Adrenal gland (tissue), 12 donors: ENCODE measurements around the gene STAU1. TPM values are rescaled to one million over a fixed set of nuclear protein-coding genes. Genes with fewer than 3 reads are reported as not detected.

Experiments used
- DNase-seq, 7 donors: peaks; one replicate each; pipeline ENCODE4 v3.0.0-alpha.2; 2019 to 2020
- H3K27ac ChIP-seq, 5 donors: fragments of 200-600 bp; sonication (generic) in 4 of 5; 1 replicate in 3 of 5; 2 replicates in 2 of 5; pipeline versions ENCODE4 v1.5.1 to v1.8.0; 2016 to 2020; ENCODE audit warnings: mild to moderate bottlenecking in 1 of 5
- H3K27me3 ChIP-seq: fragments of 200-600 bp; 2 replicates; pipeline ENCODE4 v1.8.0; 2021
- H3K36me3 ChIP-seq, 2 donors: fragments of 200-600 bp; replicated peaks in 1 of 2; 1 replicate in 1 of 2; 2 replicates in 1 of 2; pipeline versions ENCODE4 v1.5.1 to v1.8.0; 2018 to 2022
- H3K4me1 ChIP-seq, 2 donors: fragments of 200-600 bp; replicated peaks in 1 of 2; 1 replicate in 1 of 2; 2 replicates in 1 of 2; pipeline versions ENCODE4 v1.5.1 to v1.8.0; 2018 to 2021
- H3K4me3 ChIP-seq, 4 donors: fragments of 200-600 bp; sonication (generic) in 3 of 4; one replicate each; pipeline ENCODE4 v1.5.1; 2016 to 2018
- H3K9me3 ChIP-seq, 3 donors: fragments of 200-600 bp; sonication (generic) in 1 of 3; replicated peaks in 1 of 3; 1 replicate in 2 of 3; 2 replicates in 1 of 3; pipeline versions ENCODE4 v1.5.1 to v1.8.0; 2016 to 2021
- CTCF ChIP-seq, 6 experiments: fragments of 450-650 bp in 4 of 6; fragments of 200-600 bp in 2 of 6; sonication (generic) in 1 of 6; IDR thresholded peaks; 1 replicate in 5 of 6; 2 replicates in 1 of 6; pipeline versions ENCODE4 v1.5.1 to v1.8.0; 2016 to 2021; ENCODE audit warnings: antibody characterized with exemption in 6 of 6, mild to moderate bottlenecking in 2 of 6, moderate library complexity in 1 of 6
- POLR2A ChIP-seq, 2 donors: fragments of 450-650 bp; IDR thresholded peaks; one replicate each; pipeline ENCODE4 v1.6.1; 2017; ENCODE audit warnings: antibody characterized with exemption in 2 of 2, mild to moderate bottlenecking in 2 of 2, moderate library complexity in 1 of 2
- WGBS, 4 donors: extraction: QIAGEN DNeasy Blood & Tissue Kit in 2 of 4; methylation state at CpG; one replicate each; pipeline versions ENCODE4 v1.1.5 to v1.1.7; 2013 to 2017; 5-methylcytosine and 5-hydroxymethylcytosine counted together
- intact Hi-C, 2 donors: fragments of 100-400 bp; cut with DNase I; formaldehyde crosslinking; loops; one replicate each; pipeline versions ENCODE4 v1.14.1 to v1.15.0; 2022 to 2023
- polyA plus RNA-seq, 3 donors: library from polyadenylated mRNA; stranded (reverse); fragments of 200-250 nt in 2 of 3; fragments of 350-450 nt in 1 of 3; fragmentation: Illumina TruSeq in 1 of 3; extraction: RNeasy Lipid Tissue Mini Kit (QIAGEN cat#74804) in 1 of 3; gene quantifications; one replicate each; pipeline ENCODE4 v1.2.3, GENCODE V29; 2013 to 2014
- total RNA-seq, 9 donors: library from RNA; depleted of rRNA in 4 of 9; stranded (reverse); fragments of >200 nt in 4 of 9; fragments of 120-200 nt in 1 of 9; fragmentation: NEBNext Ultra II Directional in 1 of 9; extraction: Animal tissue kit (Norgen Biotek cat#: 25700) in 1 of 9; gene quantifications; one replicate each; pipeline versions ENCODE4 v1.1.0 to v1.2.4, GENCODE V29; 2013 to 2023
- donor health status: healthy with polysubstance abuse.
- donor health status: Bipolar disorder and iron deficiency.
- donor health status: DM: yes; HTN: yes; CAD: no.
- donor health status: DM: no; HTN: no; CAD: no.
- donor health status: DM: no; HTN: no; CAD: no.
- donor health status: DM: yes; HTN: yes; CAD: no.

The STAU1 gene
- total and polyA plus RNA-seq, 12 donors = 23.2 to 123 (median 79.6) TPM

- Histone ChIP-seq H3K27me3 (no peaks in the 10 kb centered on the region), H3K4me3 (no peak overlapping the region), H3K9me3 (no peaks in the 10 kb centered on the region), H3K36me3 (no peaks in the 10 kb centered on the region), H3K27ac (peak overlapping the region in 1 of 5 donors; percentile 26), H3K4me1 (peaks cover 7 to 49% of the 10 kb centered on the region in 2 donors)
- DNase-seq = no peak
- WGBS, 4 donors = 22 to 27% (median 24%) methylated on average over 1 of the region's 1 CpG
- no peak for TF ChIP-seq CTCF (IDR thresholded peaks at IDR 0.05)
- no peak for TF ChIP-seq POLR2A (IDR thresholded peaks at IDR 0.05)
- intact Hi-C loops = no loop called here
These were observed 8.5 kb downstream of the STAU1 start for GRCh38 chr20:49179368-49180277.

- Histone ChIP-seq H3K9me3 (no peaks in the 10 kb centered on the region), H3K36me3 (no peaks in the 10 kb centered on the region), H3K4me3 (no peak overlapping the region), H3K27ac (no peak overlapping the region), H3K27me3 (no peaks in the 10 kb centered on the region), H3K4me1 (peaks cover under 1 to 1% of the 10 kb centered on the region in 2 donors)
- WGBS, 4 donors = 92 to 98% (median 95%) methylated on average over 6 of the region's 6 CpGs
- intact Hi-C loops = no loop called here
- no peak for TF ChIP-seq POLR2A (IDR thresholded peaks at IDR 0.05)
- TF ChIP-seq CTCF (IDR thresholded peaks at IDR 0.05) = no peak
- DNase-seq = no peak
These were observed 14.0 kb downstream of the STAU1 start for GRCh38 chr20:49174183-49174582.

GRCh38 chr20:49172413-49172812 is 15.7 kb downstream of the STAU1 start:
- no peak for DNase-seq
- H3K27ac ChIP-seq = no peak overlapping the region
- WGBS, 4 donors = 32 to 56% (median 41%) methylated on average over 1 of the region's 1 CpG
- H3K4me3 ChIP-seq = no peak overlapping the region
- no peak for TF ChIP-seq POLR2A (IDR thresholded peaks at IDR 0.05)
- TF ChIP-seq CTCF (IDR thresholded peaks at IDR 0.05) = no peak
- no peaks in the 10 kb centered on the region for H3K9me3 ChIP-seq
- no peaks in the 10 kb centered on the region for H3K27me3 ChIP-seq
- intact Hi-C loops = no loop called here
- no peaks in the 10 kb centered on the region for H3K36me3 ChIP-seq
- peaks cover 9 to 11% of the 10 kb centered on the region in 2 donors for H3K4me1 ChIP-seq

- H3K4me3 ChIP-seq = no peak overlapping the region
- no peaks in the 10 kb centered on the region for H3K9me3 ChIP-seq
- DNase-seq = peak in 3 of 7 donors; percentile 20 to 43 (median 40)
- H3K4me1 ChIP-seq = peaks cover 9 to 16% of the 10 kb centered on the region in 2 donors
- no peak for TF ChIP-seq CTCF (IDR thresholded peaks at IDR 0.05)
- TF ChIP-seq POLR2A (IDR thresholded peaks at IDR 0.05) = no peak
- no peaks in the 10 kb centered on the region for H3K36me3 ChIP-seq
- no peak overlapping the region for H3K27ac ChIP-seq
- no peaks in the 10 kb centered on the region for H3K27me3 ChIP-seq
- intact Hi-C loops = no loop called here
These were observed 16.2 kb downstream of the STAU1 start for GRCh38 chr20:49171909-49172308.
